T follicular helper cell (primary cell): ENCODE data around the gene HEBP1.
"Not testable (repeated sequence)": the region's sequence is repeated elsewhere in the genome, so short reads cannot be mapped to it uniquely, and the experiment has no call there.

Experiments
- DNase-seq: peaks from one replicate; pipeline ENCODE4 v3.0.0-alpha.2; 2020; ENCODE audit warnings: low read depth
- total RNA-seq, 2 experiments: gene quantifications; one replicate each; lab custom pipeline; 2026; lab: John Stamatoyannopoulos, UW

Gene HEBP1
- total RNA-seq = 1.5 to 4.0 reads per million in 2 experiments

GRCh38 chr12:12999959-13000615 lies at the start of gene HEBP1:
HEBP1 (minus strand) TSS chr12:13000265; CDS start chr12:13000114, 151 bp downstream.
- peak; percentile 94 for DNase-seq

- DNase-seq = no peak
Observed at GRCh38 chr12:13049816-13050215, 49.8 kb upstream of the HEBP1 start.

DNA sequence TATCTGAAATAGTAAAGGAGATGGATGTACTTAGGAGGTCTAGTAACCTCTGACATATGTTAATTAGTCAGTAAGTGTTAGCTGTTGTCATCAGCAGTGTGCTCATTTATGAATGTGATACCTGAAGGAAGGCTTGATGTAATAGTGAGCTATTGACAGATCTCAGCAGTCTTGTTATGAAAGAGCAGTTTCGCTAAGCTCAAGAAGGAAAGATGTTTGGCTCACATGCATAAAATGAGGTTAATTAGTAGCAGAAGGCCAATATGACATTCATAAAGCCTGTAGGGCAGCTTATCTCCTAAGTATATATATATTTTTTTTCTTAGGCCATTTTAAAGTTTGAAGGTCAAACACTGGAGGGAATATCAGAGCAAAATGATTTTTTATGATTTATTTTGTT lies 46.9 kb upstream of the HEBP1 start:
- no peak for DNase-seq

DNA sequence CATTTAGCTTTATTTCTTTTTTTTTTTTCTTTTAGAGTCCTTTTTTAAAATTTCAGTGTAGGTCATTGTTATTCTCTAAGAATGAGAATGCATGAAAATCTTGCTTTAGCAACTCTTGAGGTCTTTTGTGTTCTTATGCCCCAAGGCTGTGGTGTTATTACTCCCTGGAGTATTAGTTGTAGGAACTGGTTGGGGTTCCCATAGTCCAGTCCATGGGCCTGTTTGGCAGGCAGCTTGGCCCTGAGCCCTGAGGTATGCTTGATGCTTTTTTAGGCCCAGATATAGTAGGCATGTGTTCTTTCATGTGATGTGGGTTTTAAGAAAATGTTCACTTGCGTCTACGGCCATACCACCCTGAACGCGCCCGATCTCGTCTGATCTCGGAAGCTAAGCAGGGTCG lies 45.8 kb upstream of the HEBP1 start:
- DNase-seq = no peak

DNA sequence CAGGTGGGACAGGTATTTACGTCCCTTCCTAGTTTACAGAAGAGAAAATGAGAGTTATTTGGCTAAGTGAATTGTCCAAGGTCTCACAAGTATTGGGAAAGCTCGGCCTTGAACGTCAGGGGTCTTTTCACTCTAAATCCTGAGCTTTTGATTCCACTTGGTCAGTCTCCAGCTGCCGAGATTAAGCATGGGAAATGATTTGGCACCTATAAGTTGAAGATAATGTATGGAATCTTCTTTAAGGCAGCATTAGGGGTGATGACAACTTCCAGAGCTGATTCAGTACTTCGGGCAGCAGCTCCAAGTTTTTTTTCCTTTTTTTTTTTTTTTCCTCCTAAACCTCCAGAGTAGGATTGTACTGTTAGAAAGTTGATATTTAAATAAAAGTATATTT lies 44.8 kb upstream of the HEBP1 start:
- DNase-seq = no peak

- peak; percentile 44 for DNase-seq
Observed at GRCh38 chr12:13044002-13044905, 44.2 kb upstream of the HEBP1 start, which contains the start of gene FAM234B. FAM234B (plus strand) TSS chr12:13044381; CDS start chr12:13044404, 23 bp downstream.

DNA sequence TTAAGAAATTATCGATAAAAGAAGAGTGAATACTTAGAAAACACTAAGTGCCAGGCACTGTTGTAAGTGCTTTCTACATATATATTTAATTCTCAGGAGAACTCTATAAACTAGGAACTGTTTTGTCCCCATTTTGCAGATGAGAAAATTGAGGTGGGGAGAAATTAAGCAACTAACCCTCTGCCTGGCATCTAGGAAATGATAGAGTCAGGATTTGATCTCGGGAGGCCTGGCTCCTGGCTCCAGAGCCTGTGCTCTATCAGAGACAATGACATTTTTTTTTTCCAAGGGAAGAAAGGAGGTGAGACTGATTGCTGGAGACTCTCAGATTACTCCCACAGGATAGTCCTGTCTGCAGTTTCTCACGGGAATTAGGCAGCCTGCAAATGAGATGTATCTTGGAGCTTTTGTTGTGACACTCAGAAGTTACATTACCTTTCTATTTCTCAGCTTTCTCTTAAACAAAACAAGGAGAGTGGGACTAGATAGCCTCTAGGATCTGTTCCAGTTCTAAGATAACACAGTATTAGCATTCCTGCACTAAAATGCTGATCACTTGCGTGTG lies 42.7 kb upstream of the HEBP1 start:
- no peak for DNase-seq

GRCh38 chr12:13041224-13041623 lies 41.2 kb upstream of the HEBP1 start:
- DNase-seq = no peak

DNA sequence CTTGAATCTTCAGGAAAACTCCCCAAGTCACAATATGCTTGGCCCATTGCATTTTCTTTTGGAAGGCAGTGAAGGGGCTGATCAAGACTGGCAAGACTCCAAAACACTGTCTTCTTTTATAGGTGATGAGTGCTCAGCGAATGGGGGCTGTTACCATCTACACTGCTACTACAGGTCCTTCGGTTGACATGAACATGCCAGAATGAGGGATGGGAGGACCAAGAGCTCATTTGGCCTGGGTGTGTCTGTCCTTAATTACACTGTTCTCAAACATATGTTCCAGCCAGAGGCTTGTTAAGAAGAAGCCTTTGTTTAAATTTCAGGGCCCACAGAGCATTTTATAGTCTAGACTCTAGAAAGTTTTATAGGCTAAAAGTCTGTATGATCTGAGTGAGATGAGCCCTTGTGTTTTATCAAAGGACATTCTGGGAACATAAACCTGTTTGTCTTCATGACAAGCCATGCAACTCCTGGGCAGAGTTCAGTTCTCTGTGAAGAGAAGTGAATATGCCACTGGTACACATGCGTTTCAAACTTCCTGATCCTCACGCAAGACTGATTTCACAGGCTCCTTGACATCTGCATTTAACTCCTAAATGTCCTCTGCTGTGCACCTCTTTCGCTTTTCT lies 39.4 kb upstream of the HEBP1 start:
- no peak for DNase-seq

DNA sequence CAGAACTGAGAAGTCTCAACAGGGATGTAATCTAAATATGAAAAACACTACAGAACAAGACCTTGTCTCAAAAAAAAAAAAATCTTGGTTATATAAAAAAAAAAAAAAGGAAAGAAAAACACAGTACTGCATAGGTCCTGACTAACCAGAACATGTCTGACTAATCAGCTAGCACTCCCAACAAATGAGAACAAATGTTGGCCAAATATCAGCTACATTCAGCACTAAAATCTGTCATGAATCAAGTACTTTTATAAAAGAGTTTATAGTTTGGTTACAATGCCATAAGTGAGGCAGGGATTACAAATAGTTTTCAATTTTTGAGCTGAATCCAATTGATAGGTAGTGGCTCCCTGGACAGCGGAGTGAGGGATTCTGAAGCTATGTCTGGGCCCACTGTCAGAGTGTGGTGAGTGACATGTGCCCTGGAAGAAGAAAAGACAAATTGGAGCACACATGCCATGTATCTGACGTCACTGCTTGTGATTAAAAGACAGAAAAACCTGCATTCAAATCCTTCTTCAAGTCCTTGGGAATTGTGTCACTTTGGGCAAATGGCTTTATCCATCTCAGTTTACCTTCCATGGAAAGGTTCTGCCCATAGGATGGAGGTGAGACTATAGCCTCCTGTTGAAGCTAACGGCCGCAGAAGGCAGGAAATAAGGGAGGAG lies 38.6 kb upstream of the HEBP1 start:
- no peak for DNase-seq

DNA sequence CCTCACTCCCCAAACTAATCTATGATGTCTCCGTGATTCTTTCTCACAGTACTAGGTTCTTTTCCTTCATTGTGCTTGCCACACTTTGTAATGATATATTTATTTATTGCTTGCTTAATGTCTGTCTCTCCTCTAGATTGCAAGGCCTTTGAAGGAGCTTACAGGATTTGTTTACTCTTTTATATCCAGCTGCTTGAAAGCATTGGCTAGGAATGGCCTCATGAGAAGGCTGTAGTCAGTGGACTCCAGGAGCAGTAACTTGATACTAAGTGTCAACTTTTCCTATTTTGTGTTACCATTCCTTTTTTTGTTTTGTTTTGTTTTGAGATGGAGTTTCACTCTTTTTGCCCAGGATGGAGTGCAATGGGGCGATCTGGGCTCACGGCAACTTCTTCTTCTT lies 36.8 kb upstream of the HEBP1 start:
- DNase-seq = no peak

DNA sequence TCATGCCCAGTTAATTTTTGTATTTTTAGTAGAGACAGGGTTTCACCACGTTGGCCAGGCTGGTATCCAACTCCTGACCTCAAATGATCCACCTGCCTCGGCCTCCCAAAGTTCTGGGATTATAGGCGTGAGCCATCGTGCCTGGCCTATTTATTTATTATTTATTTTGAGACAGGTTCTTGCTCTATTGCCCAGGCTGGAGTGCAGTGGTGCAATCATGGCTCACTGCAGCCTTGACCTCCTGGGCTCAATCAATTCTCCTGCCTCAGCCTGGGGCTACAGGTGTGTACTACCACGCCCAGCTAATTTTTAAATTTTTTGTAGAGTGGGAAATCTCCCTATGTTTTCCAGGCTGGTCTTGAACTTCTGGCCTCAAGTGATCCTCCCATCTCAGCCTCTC lies 35.3 kb upstream of the HEBP1 start:
- not testable (repeated sequence) for DNase-seq

DNA sequence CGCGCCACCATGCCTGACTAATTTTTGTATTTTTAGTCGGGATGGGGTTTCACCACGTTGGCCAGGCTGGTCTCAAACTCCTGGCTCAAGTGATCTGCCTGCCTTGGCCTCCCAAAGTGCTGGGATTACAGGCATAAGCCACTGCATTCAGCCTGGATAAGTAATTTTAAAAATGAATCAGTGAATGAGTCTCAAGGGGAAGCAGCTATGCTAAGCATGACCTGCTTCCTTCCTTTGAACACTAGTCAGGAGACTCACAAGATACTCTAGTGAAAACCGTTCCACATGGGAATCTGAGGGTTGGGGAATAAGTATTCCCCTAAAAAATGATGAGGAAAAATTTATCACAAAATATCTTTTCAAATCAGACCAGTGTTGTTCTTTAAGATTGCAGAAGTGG lies 33.4 kb upstream of the HEBP1 start:
- DNase-seq = no peak

GRCh38 chr12:13032164-13032563 lies 32.1 kb upstream of the HEBP1 start:
- no peak for DNase-seq

GRCh38 chr12:13030541-13031291 lies 30.7 kb upstream of the HEBP1 start:
- no peak for DNase-seq

DNA sequence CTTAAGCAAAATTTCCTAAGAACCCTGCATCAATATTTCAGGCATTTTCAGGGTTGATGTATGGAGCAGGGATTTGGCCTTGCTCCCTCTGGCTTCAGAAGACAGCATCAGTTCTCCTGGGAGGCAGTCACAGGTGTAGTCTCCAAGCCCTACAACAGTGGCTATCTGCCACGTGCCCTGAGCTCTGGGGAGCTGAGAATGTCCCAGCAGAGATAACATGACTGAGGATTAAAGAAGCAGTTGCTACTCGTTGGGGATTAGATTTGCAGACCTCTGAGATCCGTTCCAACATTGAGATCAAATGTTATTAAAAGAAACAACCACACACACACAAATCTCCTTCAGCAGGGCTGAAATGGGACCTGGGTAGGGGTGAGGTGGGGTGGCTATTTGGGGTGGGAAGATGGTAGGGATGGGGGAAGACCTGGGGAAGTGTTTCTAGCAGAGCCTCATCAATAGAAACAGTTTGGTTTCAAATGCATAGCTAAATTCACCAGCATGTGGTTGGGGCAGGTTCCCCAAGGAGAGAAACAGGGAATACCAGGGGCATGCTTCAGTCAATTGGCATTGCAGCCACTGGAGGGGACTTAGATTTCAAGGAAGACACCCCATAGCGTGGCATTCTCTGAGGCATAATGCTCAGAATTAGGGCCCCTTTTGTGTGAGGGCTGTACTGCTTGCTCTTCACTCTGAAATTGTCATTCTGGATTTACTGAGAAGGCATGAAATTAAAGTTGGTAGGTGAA lies 28.9 kb upstream of the HEBP1 start:
- DNase-seq = no peak

DNA sequence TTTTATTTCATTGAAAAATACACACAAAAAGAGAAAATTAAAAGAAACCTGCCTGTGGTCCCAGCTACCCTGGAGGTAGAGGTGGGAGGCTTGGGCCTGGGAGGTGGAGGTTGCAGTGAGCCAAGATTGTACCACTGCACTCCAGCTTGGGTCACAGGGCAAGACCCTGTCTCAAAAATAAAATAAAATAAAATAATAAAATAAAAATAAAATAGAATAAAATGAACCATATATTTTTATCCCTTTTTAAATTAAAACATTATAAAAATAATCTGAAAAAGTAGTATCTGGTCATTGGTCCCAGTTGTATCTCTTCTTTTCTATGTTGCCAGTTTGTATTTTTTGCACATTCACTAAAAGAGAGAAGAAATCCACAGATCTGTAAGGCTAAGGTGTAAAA lies 27.4 kb upstream of the HEBP1 start:
- DNase-seq = no peak

DNA sequence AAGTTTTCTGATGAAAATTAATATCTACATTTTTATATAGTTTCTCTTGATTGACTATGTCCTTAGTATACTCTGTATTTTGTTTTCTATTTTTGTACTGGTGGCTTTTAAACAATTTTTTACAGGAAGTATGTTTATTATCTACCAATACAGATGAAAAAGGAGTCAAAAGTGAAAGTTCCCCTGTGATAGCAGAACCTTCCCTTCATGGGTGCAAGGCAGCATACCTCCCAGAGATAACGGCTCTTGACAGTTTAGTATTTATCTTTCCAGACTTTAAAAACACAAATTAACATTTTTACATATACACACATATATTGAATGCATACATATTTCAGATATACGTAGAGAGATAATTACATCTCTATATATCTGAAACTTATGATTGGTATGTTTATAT lies 27.0 kb upstream of the HEBP1 start:
- DNase-seq = no peak

GRCh38 chr12:13026286-13026685 lies 26.2 kb upstream of the HEBP1 start:
- no peak for DNase-seq

DNA sequence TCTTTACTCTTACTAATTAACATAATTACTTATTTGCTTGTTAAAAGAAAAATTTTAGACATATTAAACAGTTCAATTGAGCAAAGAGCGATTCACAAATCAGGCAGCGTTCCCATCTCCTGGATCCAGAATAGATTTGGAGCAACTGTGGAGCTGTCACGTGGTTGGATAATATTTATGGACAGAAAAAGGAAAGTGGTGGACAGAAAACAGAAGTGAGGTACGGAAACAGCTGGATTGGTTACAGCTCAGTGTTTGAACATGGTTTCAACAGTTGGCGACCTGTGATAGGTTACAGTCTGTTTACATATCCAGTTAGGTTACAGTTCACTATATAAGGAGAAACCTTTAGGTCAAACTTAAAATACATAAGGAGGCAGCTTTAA lies 24.5 kb upstream of the HEBP1 start:
- DNase-seq = no peak
